GM18498 (cell line): ENCODE data around the gene EVPLL.
"Not testable (repeated sequence)": the region's sequence is repeated elsewhere in the genome, so short reads cannot be mapped to it uniquely, and the experiment has no call there.

Experiments used
- ATAC-seq: cut with Tn5 transposase; IDR thresholded peaks from one replicate; pipeline ENCODE4 v1.9.1; 2021; ENCODE audit warnings: mild to moderate bottlenecking, moderate library complexity; ENCODE audit not compliant: unreplicated experiment

The EVPLL gene

GRCh38 chr17:18378614-18379013 lies 1.0 kb downstream of the EVPLL start:
- not testable (repeated sequence) for ATAC-seq

- ATAC-seq = no peak
These were observed 1.9 kb downstream of the EVPLL start for GRCh38 chr17:18379246-18380146.

GRCh38 chr17:18380471-18381157 lies 3.0 kb downstream of the EVPLL start:
- no peak for ATAC-seq

- ATAC-seq = no peak
These were observed 3.8 kb downstream of the EVPLL start for GRCh38 chr17:18381158-18381952.

GRCh38 chr17:18381953-18382245 lies 4.3 kb downstream of the EVPLL start:
- ATAC-seq = no peak

GRCh38 chr17:18382441-18383078 lies 5.0 kb downstream of the EVPLL start:
- ATAC-seq = no peak

GRCh38 chr17:18383079-18383481 lies 5.5 kb downstream of the EVPLL start:
- not testable (repeated sequence) for ATAC-seq

GRCh38 chr17:18384271-18384670 lies 6.7 kb downstream of the EVPLL start:
- ATAC-seq = not testable (repeated sequence)

- not testable (repeated sequence) for ATAC-seq
These were observed 10.0 kb downstream of the EVPLL start for GRCh38 chr17:18387583-18387982.

- not testable (repeated sequence) for ATAC-seq
These were observed 10.7 kb downstream of the EVPLL start for GRCh38 chr17:18388266-18388665.

- ATAC-seq = not testable (repeated sequence)
These were observed 11.2 kb downstream of the EVPLL start for GRCh38 chr17:18388728-18389127.

GRCh38 chr17:18401872-18402590 lies 24.5 kb downstream of the EVPLL start:
- ATAC-seq = not testable (repeated sequence)

- ATAC-seq = not testable (repeated sequence)
These were observed 25.6 kb downstream of the EVPLL start for GRCh38 chr17:18403166-18403565.

GRCh38 chr17:18403604-18404003 lies 26.0 kb downstream of the EVPLL start:
- peak; percentile 88 for ATAC-seq

GRCh38 chr17:18408906-18409305 lies 31.3 kb downstream of the EVPLL start:
- ATAC-seq = not testable (repeated sequence)

- not testable (repeated sequence) for ATAC-seq
These were observed 31.7 kb downstream of the EVPLL start for GRCh38 chr17:18409321-18409720.

GRCh38 chr17:18410736-18411135 lies 33.2 kb downstream of the EVPLL start:
- not testable (repeated sequence) for ATAC-seq

- peak; percentile 22 for ATAC-seq
These were observed 33.8 kb downstream of the EVPLL start for GRCh38 chr17:18411377-18411864.

- peak; percentile 95 for ATAC-seq
These were observed 34.5 kb downstream of the EVPLL start for GRCh38 chr17:18412001-18412538.

- not testable (repeated sequence) for ATAC-seq
These were observed 43.9 kb downstream of the EVPLL start for GRCh38 chr17:18421521-18421920.
